Activated T-helper 1 cell treated with Interleukin-2 at 50 U/mL for 16 hours (primary cell): ENCODE measurements around the gene ULBP3.
"Not testable (repeated sequence)": the region's sequence is repeated elsewhere in the genome, so short reads cannot be mapped to it uniquely, and the experiment has no call there.

Experiments
- DNase-seq: peaks from one replicate; pipeline ENCODE4 v3.0.0-alpha.2; 2020; ENCODE audit warnings: low read depth

ULBP3 gene

GRCh38 chr6:150043096-150043495, 25.8 kb downstream of the ULBP3 start:
- DNase-seq = no peak

- no peak for DNase-seq
These were observed 30.5 kb downstream of the ULBP3 start for GRCh38 chr6:150038202-150039062.

- no peak for DNase-seq
These were observed 31.3 kb downstream of the ULBP3 start for GRCh38 chr6:150037526-150038201.

GRCh38 chr6:150036081-150036480, 32.8 kb downstream of the ULBP3 start:
- DNase-seq = no peak

GRCh38 chr6:150033207-150033771, 35.6 kb downstream of the ULBP3 start:
- DNase-seq = no peak

- DNase-seq = no peak
These were observed 36.3 kb downstream of the ULBP3 start for GRCh38 chr6:150032598-150032997.

- DNase-seq = no peak
These were observed 38.3 kb downstream of the ULBP3 start for GRCh38 chr6:150030611-150031010.

GRCh38 chr6:150029749-150030148, 39.2 kb downstream of the ULBP3 start:
- DNase-seq = no peak

GRCh38 chr6:150029276-150029675, 39.6 kb downstream of the ULBP3 start:
- DNase-seq = no peak

- DNase-seq = no peak
These were observed 40.1 kb downstream of the ULBP3 start for GRCh38 chr6:150028799-150029198.

- DNase-seq = no peak
These were observed 40.9 kb downstream of the ULBP3 start for GRCh38 chr6:150027806-150028565.

GRCh38 chr6:150026976-150027805, 41.7 kb downstream of the ULBP3 start:
- no peak for DNase-seq

- no peak for DNase-seq
These were observed 43.6 kb downstream of the ULBP3 start, which contains the start of gene RAET1L for GRCh38 chr6:150025201-150025917. Gene RAET1L (minus strand): TSS chr6:150025532. CDS start chr6:150025471, 61 bp downstream.

- DNase-seq = no peak
These were observed 44.2 kb downstream of the ULBP3 start for GRCh38 chr6:150024646-150025155.

GRCh38 chr6:150024021-150024420, 44.9 kb downstream of the ULBP3 start:
- not testable (repeated sequence) for DNase-seq

GRCh38 chr6:150021870-150022269, 47.1 kb downstream of the ULBP3 start:
- DNase-seq = not testable (repeated sequence)

GRCh38 chr6:150018846-150019580, 49.9 kb downstream of the ULBP3 start:
- DNase-seq = no peak

GRCh38 chr6:150017186-150017521, 51.8 kb downstream of the ULBP3 start:
- not testable (repeated sequence) for DNase-seq

GRCh38 chr6:150016324-150017185, 52.4 kb downstream of the ULBP3 start:
- DNase-seq = no peak
